ENCODE results near the gene CP.

GRCh38 chr3:149179220-149179619, 42.4 kb downstream of the CP start:
- TF ChIP-seq CTCF (IDR thresholded peaks at IDR 0.05; ENCODE audit: insufficient read depth, low read length) (no peak), POLR2AphosphoS5 (IDR thresholded peaks at IDR 0.05; ENCODE audit: low read depth) (no peak)

Measured in HL-60 (cell line).